Stimulated activated memory B cell treated with anti-CD40 and anti-IgM and Interleukin-4, amounts not matched to agents 10 μg/mL and 1 μg/mL and 100 μg/mL, for 72 hours (primary cell): ENCODE data around the gene ALDH1L1.

Experiments used
- ATAC-seq: fragments of 150-1000 bp; cut with Tn5 transposase; 2 replicates; pipeline ENCODE4 v1.10.0; 2021
- H3K27ac Mint-ChIP-seq: one replicate; pipeline ENCODE4 v1.8.0; 2022; ENCODE audit warnings: mild to moderate bottlenecking, mixed read lengths
- H3K27me3 Mint-ChIP-seq: one replicate; pipeline ENCODE4 v1.8.0; 2022; ENCODE audit warnings: mixed read lengths
- H3K36me3 Mint-ChIP-seq: one replicate; pipeline ENCODE4 v1.8.0; 2022; ENCODE audit warnings: mixed read lengths
- H3K4me1 Mint-ChIP-seq: one replicate; pipeline ENCODE4 v1.8.0; 2022; ENCODE audit warnings: mixed read lengths
- H3K4me3 Mint-ChIP-seq: one replicate; pipeline ENCODE4 v1.8.0; 2022; ENCODE audit warnings: mild to moderate bottlenecking, moderate library complexity, mixed read lengths
- H3K9me3 Mint-ChIP-seq: one replicate; pipeline ENCODE4 v1.8.0; 2022; ENCODE audit warnings: mixed read lengths

ALDH1L1 gene

GRCh38 chr3:126135406-126136076, 44.8 kb downstream of the ALDH1L1 start:
- H3K36me3 Mint-ChIP-seq: no peaks in the 10 kb centered on the region
- H3K9me3 Mint-ChIP-seq: no peaks in the 10 kb centered on the region
- H3K27me3 Mint-ChIP-seq: peaks cover 68% of the 10 kb centered on the region
- H3K4me1 Mint-ChIP-seq: peaks cover 6% of the 10 kb centered on the region
- no peak for ATAC-seq
- H3K4me3 Mint-ChIP-seq: no peak overlapping the region
- H3K27ac Mint-ChIP-seq: no peak overlapping the region

GRCh38 chr3:126135071-126135405, 45.3 kb downstream of the ALDH1L1 start:
- H3K4me1 Mint-ChIP-seq: peaks cover 6% of the 10 kb centered on the region
- no peak overlapping the region for H3K27ac Mint-ChIP-seq
- peaks cover 68% of the 10 kb centered on the region for H3K27me3 Mint-ChIP-seq
- ATAC-seq: no peak
- no peaks in the 10 kb centered on the region for H3K36me3 Mint-ChIP-seq
- H3K4me3 Mint-ChIP-seq: no peak overlapping the region
- no peaks in the 10 kb centered on the region for H3K9me3 Mint-ChIP-seq

- no peaks in the 10 kb centered on the region for H3K36me3 Mint-ChIP-seq
- no peak overlapping the region for H3K4me3 Mint-ChIP-seq
- peaks cover 66% of the 10 kb centered on the region for H3K27me3 Mint-ChIP-seq
These were observed 46.0 kb downstream of the ALDH1L1 start for GRCh38 chr3:126134219-126134975.

GRCh38 chr3:126133606-126134005, 46.8 kb downstream of the ALDH1L1 start:
- no peak for ATAC-seq
- H3K27ac Mint-ChIP-seq: no peak overlapping the region
- no peak overlapping the region for H3K4me3 Mint-ChIP-seq

More at GRCh38 chr3:126134219-126134975, 46.0 kb downstream of the ALDH1L1 start:
- Mint-ChIP-seq H3K27ac (no peak overlapping the region), H3K9me3 (no peaks in the 10 kb centered on the region), H3K4me1 (peaks cover 6% of the 10 kb centered on the region)
- ATAC-seq: peak; percentile 59

GRCh38 chr3:126132751-126133511, 47.5 kb downstream of the ALDH1L1 start:
- H3K4me1 Mint-ChIP-seq: peaks cover 6% of the 10 kb centered on the region
- H3K4me3 Mint-ChIP-seq: no peak overlapping the region
- H3K36me3 Mint-ChIP-seq: no peaks in the 10 kb centered on the region
- ATAC-seq: no peak
- no peaks in the 10 kb centered on the region for H3K9me3 Mint-ChIP-seq
- H3K27ac Mint-ChIP-seq: no peak overlapping the region
- peaks cover 55% of the 10 kb centered on the region for H3K27me3 Mint-ChIP-seq

More at GRCh38 chr3:126133606-126134005, 46.8 kb downstream of the ALDH1L1 start:
- Mint-ChIP-seq H3K4me1 (peaks cover 6% of the 10 kb centered on the region), H3K36me3 (no peaks in the 10 kb centered on the region), H3K9me3 (no peaks in the 10 kb centered on the region), H3K27me3 (peaks cover 59% of the 10 kb centered on the region)

- Mint-ChIP-seq H3K9me3 (no peaks in the 10 kb centered on the region), H3K27me3 (peaks cover 55% of the 10 kb centered on the region), H3K36me3 (no peaks in the 10 kb centered on the region), H3K27ac (no peak overlapping the region), H3K4me3 (no peak overlapping the region), H3K4me1 (peaks cover 6% of the 10 kb centered on the region)
- ATAC-seq: no peak
These were observed 48.3 kb downstream of the ALDH1L1 start for GRCh38 chr3:126131881-126132750.

GRCh38 chr3:126130981-126131745, 49.2 kb downstream of the ALDH1L1 start:
- Mint-ChIP-seq H3K9me3 (no peaks in the 10 kb centered on the region), H3K36me3 (no peaks in the 10 kb centered on the region), H3K27me3 (peaks cover 55% of the 10 kb centered on the region), H3K27ac (no peak overlapping the region), H3K4me1 (peaks cover 6% of the 10 kb centered on the region), H3K4me3 (no peak overlapping the region)
- no peak for ATAC-seq

GRCh38 chr3:126130081-126130855, 50.1 kb downstream of the ALDH1L1 start:
- H3K36me3 Mint-ChIP-seq: no peaks in the 10 kb centered on the region
- H3K4me1 Mint-ChIP-seq: peaks cover 6% of the 10 kb centered on the region

GRCh38 chr3:126129398-126129891, 50.9 kb downstream of the ALDH1L1 start:
- no peaks in the 10 kb centered on the region for H3K9me3 Mint-ChIP-seq
- ATAC-seq: no peak
- H3K4me1 Mint-ChIP-seq: peaks cover 6% of the 10 kb centered on the region
- H3K36me3 Mint-ChIP-seq: no peaks in the 10 kb centered on the region
- H3K27ac Mint-ChIP-seq: no peak overlapping the region
- H3K27me3 Mint-ChIP-seq: peaks cover 46% of the 10 kb centered on the region
- no peak overlapping the region for H3K4me3 Mint-ChIP-seq

More at GRCh38 chr3:126130081-126130855, 50.1 kb downstream of the ALDH1L1 start:
- ATAC-seq: no peak
- H3K27ac Mint-ChIP-seq: no peak overlapping the region
- no peak overlapping the region for H3K4me3 Mint-ChIP-seq
- no peaks in the 10 kb centered on the region for H3K9me3 Mint-ChIP-seq
- peaks cover 54% of the 10 kb centered on the region for H3K27me3 Mint-ChIP-seq

GRCh38 chr3:126128504-126129397, 51.6 kb downstream of the ALDH1L1 start:
- H3K9me3 Mint-ChIP-seq: no peaks in the 10 kb centered on the region
- H3K27ac Mint-ChIP-seq: no peak overlapping the region
- ATAC-seq: no peak
- peaks cover 40% of the 10 kb centered on the region for H3K27me3 Mint-ChIP-seq
- no peaks in the 10 kb centered on the region for H3K4me1 Mint-ChIP-seq
- no peaks in the 10 kb centered on the region for H3K36me3 Mint-ChIP-seq
- no peak overlapping the region for H3K4me3 Mint-ChIP-seq

- Mint-ChIP-seq H3K27ac (no peak overlapping the region), H3K4me3 (no peak overlapping the region), H3K27me3 (peaks cover 37% of the 10 kb centered on the region), H3K9me3 (no peaks in the 10 kb centered on the region), H3K36me3 (no peaks in the 10 kb centered on the region), H3K4me1 (no peaks in the 10 kb centered on the region)
- no peak for ATAC-seq
These were observed 52.5 kb downstream of the ALDH1L1 start for GRCh38 chr3:126127904-126128303.

- Mint-ChIP-seq H3K4me3 (no peak overlapping the region), H3K4me1 (no peaks in the 10 kb centered on the region), H3K27me3 (peaks cover 37% of the 10 kb centered on the region), H3K36me3 (no peaks in the 10 kb centered on the region), H3K9me3 (no peaks in the 10 kb centered on the region), H3K27ac (no peak overlapping the region)
- ATAC-seq: no peak
These were observed 52.9 kb downstream of the ALDH1L1 start for GRCh38 chr3:126127452-126127851.
